Measurements from ENCODE around the gene PIM3. TPM values are rescaled to one million over a fixed set of nuclear protein-coding genes. Genes with fewer than 3 reads are reported as not detected.
"Not testable (repeated sequence)": the region's sequence is repeated elsewhere in the genome, so short reads cannot be mapped to it uniquely, and the experiment has no call there.

PIM3 gene
- total RNA-seq, 4 donors from 2014 or later, result 103 to 202 (median 143) TPM

DNA sequence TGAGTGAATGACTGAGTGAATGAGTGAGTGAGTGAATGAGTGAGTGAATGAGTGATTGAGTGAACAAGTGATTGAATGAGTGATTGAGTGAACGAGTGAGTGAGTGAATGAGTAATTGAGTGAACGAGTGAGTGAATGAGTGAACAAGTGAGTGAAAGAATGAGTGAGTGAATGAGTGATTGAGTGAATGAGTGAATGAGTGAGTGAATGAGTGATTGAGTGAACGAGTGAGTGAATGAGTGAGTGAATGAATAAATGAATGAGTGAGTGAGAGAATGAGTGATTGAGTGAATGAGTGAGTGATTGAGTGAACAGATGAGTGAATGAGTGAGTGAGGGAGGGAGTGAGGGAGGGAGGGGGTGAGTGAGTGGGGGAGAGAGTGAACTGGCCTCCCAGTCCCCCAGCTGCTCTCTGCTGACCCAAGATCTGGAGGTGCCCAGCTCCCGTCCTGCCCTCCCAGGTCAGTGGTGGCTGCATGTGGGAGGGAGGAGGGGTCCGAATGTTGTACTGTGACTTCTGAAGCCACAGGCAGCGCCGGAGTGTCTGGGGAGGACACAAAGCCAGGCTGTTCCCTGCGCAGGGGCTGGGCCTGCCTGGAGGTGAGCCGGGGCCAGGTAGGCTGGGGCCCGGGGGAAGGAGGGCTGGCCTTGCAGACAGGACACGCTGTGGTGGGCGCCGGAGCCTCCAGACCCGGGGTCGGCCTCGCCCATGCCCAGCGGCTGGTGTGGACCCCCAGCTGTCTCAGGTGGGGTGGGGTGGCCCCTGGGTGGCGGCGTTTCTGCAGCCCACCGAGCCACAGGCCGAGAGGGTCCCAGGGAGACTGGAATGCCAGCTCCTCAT, 17.8 kb upstream of the PIM3 start:
- no peaks in the 10 kb centered on the region for H3K27me3 ChIP-seq
- H3K36me3 ChIP-seq, result no peaks in the 10 kb centered on the region
- TF ChIP-seq, protein P1, sequence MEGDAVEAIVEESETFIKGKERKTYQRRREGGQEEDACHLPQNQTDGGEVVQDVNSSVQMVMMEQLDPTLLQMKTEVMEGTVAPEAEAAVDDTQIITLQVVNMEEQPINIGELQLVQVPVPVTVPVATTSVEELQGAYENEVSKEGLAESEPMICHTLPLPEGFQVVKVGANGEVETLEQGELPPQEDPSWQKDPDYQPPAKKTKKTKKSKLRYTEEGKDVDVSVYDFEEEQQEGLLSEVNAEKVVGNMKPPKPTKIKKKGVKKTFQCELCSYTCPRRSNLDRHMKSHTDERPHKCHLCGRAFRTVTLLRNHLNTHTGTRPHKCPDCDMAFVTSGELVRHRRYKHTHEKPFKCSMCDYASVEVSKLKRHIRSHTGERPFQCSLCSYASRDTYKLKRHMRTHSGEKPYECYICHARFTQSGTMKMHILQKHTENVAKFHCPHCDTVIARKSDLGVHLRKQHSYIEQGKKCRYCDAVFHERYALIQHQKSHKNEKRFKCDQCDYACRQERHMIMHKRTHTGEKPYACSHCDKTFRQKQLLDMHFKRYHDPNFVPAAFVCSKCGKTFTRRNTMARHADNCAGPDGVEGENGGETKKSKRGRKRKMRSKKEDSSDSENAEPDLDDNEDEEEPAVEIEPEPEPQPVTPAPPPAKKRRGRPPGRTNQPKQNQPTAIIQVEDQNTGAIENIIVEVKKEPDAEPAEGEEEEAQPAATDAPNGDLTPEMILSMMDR (IDR thresholded peaks at IDR 0.05), result no peak
- TF ChIP-seq POLR2AphosphoS5 (IDR thresholded peaks at IDR 0.05) (no peak), POLR2A (IDR thresholded peaks at IDR 0.05) (no peak), EP300 (IDR thresholded peaks at IDR 0.05) (no peak)
- H3K9me3 ChIP-seq, result no peaks in the 10 kb centered on the region
- peaks cover 27% of the 10 kb centered on the region for H3K4me1 ChIP-seq
- no peak for DNase-seq (ENCODE audit: low spot score in 2 of 2)
- no peak overlapping the region for H3K27ac ChIP-seq
- H3K4me3 ChIP-seq, result no peak overlapping the region
- 81% methylated on average over 12 of the region's 21 CpGs for WGBS

DNA sequence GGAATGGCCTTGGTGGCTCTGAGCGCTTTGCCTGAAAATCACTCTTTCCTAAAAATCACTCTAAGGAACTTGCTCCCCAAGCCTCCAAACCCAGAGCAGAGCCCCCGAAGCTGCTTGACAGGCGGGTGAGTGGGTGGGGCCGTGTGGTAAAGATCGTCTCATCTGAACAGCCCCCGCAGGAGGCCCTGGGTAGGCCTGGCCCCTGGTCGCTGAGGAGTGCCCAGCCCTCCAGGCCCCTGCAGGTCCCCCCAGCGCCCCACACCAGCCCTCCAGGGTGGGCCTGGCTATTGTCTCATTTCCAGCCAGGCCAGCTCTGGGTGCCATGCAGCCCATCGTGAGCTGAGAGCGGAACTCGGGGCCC, 17.2 kb upstream of the PIM3 start:
- Histone ChIP-seq H3K27me3 (no peaks in the 10 kb centered on the region), H3K36me3 (no peaks in the 10 kb centered on the region), H3K4me3 (no peak overlapping the region), H3K27ac (no peak overlapping the region), H3K9me3 (no peaks in the 10 kb centered on the region), H3K4me1 (peaks cover 30% of the 10 kb centered on the region)
- WGBS, result 92% methylated on average over 4 of the region's 11 CpGs
- no peak for DNase-seq (ENCODE audit: low spot score in 2 of 2)
- TF ChIP-seq, protein P1 (IDR thresholded peaks at IDR 0.05), result no peak
- no peak for TF ChIP-seq POLR2AphosphoS5 (IDR thresholded peaks at IDR 0.05)

DNA sequence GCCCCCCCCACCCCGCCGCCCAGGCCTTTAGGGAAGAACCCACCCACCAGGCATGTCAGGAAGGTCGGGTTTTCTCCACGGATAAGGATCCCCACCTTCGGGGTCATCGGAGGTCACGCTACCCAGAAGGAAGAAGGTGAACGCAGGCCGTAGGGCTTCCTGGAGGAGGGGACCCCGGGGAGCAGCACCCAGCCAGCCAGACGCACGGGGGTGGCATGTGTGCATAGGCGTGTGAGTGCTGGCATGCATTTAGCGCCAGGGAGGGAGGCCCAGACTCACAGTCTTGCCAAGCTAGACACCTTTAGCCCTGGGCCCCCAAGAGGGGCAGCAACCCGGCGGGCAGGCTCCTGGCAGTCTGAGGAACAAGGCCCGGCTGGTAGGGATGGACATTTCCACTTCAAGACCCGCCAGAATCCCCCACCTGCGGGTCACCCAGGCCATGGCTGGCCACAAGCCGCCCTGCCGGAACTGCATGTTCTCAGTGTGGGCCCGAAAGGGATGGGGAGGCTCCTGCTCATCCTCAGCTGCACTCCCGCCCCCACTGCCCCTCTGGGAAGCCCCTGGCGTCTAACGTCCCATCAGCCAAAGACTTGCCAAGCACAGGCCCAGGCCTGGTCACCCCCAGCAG, 16.7 kb upstream of the PIM3 start:
- Histone ChIP-seq H3K27ac (no peak overlapping the region), H3K4me3 (no peak overlapping the region), H3K36me3 (no peaks in the 10 kb centered on the region), H3K27me3 (no peaks in the 10 kb centered on the region), H3K9me3 (no peaks in the 10 kb centered on the region), H3K4me1 (peaks cover 31% of the 10 kb centered on the region)
- 80% methylated on average over 21 of the region's 25 CpGs for WGBS
- no peak for DNase-seq (ENCODE audit: low spot score in 2 of 2)
- TF ChIP-seq POLR2A (IDR thresholded peaks at IDR 0.05) (no peak), POLR2AphosphoS5 (IDR thresholded peaks at IDR 0.05) (no peak), EP300 (IDR thresholded peaks at IDR 0.05) (no peak)
- TF ChIP-seq, protein P1 (IDR thresholded peaks at IDR 0.05), result no peak

DNA sequence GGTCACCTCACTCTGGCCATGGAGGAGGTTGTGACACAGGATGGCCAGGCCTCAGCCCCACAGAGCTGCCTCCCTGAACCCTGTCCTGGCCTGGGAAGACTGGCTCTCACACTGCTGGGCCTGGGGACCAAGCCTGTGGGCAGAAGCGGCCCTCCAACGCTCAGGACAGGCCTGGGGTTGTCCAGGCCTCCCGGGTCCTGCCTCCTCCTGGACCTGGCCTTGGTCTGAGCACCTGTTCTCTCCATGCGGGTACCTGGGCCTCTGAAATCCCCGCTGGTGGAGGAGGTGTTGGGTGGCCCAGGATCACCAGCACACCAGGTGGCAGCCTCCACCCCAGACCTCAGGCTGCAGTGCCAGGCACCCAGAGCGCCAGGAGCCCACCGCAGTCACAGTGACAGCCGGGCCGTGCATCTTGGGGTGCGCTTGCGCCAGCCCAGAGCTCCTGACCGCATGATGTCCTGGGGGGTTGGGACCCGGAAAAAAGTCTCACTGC, 16.1 kb upstream of the PIM3 start:
- H3K36me3 ChIP-seq, result no peaks in the 10 kb centered on the region
- no peaks in the 10 kb centered on the region for H3K9me3 ChIP-seq
- DNase-seq (ENCODE audit: low spot score in 2 of 2), result no peak
- no peak overlapping the region for H3K27ac ChIP-seq
- no peak overlapping the region for H3K4me3 ChIP-seq
- peaks cover 34% of the 10 kb centered on the region for H3K4me1 ChIP-seq
- H3K27me3 ChIP-seq, result no peaks in the 10 kb centered on the region
- 50% methylated on average over 2 of the region's 13 CpGs for WGBS
- TF ChIP-seq POLR2AphosphoS5 (IDR thresholded peaks at IDR 0.05) (no peak), EP300 (IDR thresholded peaks at IDR 0.05) (no peak), POLR2A (IDR thresholded peaks at IDR 0.05) (no peak)
- TF ChIP-seq, protein P1 (IDR thresholded peaks at IDR 0.05), result no peak

DNA sequence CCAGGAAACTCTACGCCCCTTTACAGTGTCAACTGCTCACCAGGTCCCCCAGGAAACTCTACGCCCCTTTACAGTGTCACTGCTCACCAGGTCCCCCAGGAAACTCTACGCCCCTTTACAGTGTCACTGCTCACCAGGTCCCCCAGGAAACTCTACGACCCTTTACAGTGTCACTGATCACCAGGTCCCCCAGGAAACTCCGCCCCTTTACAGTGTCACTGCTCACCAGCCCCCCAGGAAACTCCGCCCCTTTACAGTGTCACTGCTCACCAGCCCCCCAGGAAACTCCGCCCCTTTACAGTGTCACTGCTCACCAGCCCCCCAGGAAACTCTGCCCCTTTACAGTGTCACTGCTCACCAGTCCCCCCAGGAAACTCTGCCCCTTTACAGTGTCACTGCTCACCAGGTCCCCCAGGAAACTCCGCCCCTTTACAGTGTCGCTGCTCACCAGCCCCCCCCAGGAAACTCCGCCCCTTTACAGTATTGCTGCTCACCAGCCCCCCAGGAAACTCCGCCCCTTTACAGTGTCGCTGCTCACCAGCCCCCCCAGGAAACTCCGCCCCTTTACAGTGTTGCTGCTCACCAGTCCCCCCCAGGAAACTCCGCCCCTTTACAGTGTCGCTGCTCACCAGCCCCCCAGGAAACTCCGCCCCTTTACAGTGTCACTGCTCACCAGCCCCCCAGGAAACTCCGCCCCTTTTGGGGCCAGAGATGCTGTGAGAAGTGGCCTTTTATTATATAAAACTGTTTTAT, 15.4 kb upstream of the PIM3 start:
- not testable (repeated sequence) for H3K4me3 ChIP-seq; H3K36me3 ChIP-seq; H3K9me3 ChIP-seq; H3K27ac ChIP-seq; DNase-seq (ENCODE audit: low spot score in 2 of 2); H3K27me3 ChIP-seq
- H3K4me1 ChIP-seq, result peaks cover 42% of the 10 kb centered on the region
- 88% methylated on average over 14 of the region's 17 CpGs for WGBS

Measured in suprapubic skin (tissue), 4 donors.